Spleen (tissue), 7 donors: ENCODE data around the gene PTPRN2.
"Not testable (repeated sequence)": the region's sequence is repeated elsewhere in the genome, so short reads cannot be mapped to it uniquely, and the experiment has no call there.

Experiments used
- CTCF ChIP-seq, 11 experiments: fragments of 200-600 bp in 7 of 11; fragments of 450-650 bp in 4 of 11; sonication (generic) in 4 of 11; IDR thresholded peaks in 8 of 11; conservative IDR thresholded peaks in 3 of 11; 1 replicate in 7 of 11; 2 replicates in 4 of 11; pipeline versions ENCODE4 v1.4.0 to v1.8.0; 2016 to 2021; ENCODE audit warnings: antibody characterized with exemption in 11 of 11, inconsistent platforms in 4 of 11, mild to moderate bottlenecking in 1 of 11
- POLR2A ChIP-seq, 3 donors: fragments of 450-650 bp; IDR thresholded peaks; one replicate each; pipeline ENCODE4 v1.5.1; 2017; ENCODE audit warnings: antibody characterized with exemption in 3 of 3, mild to moderate bottlenecking in 1 of 3
- POLR2AphosphoS5 ChIP-seq, 3 donors: sonication (generic); formaldehyde crosslinking; IDR thresholded peaks; one replicate each; pipeline ENCODE4 v1.5.1; 2017; ENCODE audit warnings: antibody characterized with exemption in 3 of 3
- donor health status: DM: no; HTN: no; CAD: no; lungs with moderate emphysema.
- donor health status: DM: no; HTN: no; CAD: no.
- donor health status: DM: no; HTN: no; CAD: no.

- not testable (repeated sequence) for TF ChIP-seq CTCF (IDR thresholded peaks at IDR 0.05 in 8 of 11, conservative IDR thresholded peaks at IDR 0.05 in 3 of 11); POLR2AphosphoS5 (IDR thresholded peaks at IDR 0.05); POLR2A (IDR thresholded peaks at IDR 0.05)
Observed at GRCh38 chr7:158523877-158524276, 63.7 kb downstream of the PTPRN2 start.
